Measurements from ENCODE around the gene MRPL20. TPM values are rescaled to one million over a fixed set of nuclear protein-coding genes. Genes with fewer than 3 reads are reported as not detected.

Gene MRPL20
- total and polyA plus RNA-seq, 2 donors (not counting 1 experiment from before 2014, with no cell fraction given): 81.7 to 150 TPM

DNA sequence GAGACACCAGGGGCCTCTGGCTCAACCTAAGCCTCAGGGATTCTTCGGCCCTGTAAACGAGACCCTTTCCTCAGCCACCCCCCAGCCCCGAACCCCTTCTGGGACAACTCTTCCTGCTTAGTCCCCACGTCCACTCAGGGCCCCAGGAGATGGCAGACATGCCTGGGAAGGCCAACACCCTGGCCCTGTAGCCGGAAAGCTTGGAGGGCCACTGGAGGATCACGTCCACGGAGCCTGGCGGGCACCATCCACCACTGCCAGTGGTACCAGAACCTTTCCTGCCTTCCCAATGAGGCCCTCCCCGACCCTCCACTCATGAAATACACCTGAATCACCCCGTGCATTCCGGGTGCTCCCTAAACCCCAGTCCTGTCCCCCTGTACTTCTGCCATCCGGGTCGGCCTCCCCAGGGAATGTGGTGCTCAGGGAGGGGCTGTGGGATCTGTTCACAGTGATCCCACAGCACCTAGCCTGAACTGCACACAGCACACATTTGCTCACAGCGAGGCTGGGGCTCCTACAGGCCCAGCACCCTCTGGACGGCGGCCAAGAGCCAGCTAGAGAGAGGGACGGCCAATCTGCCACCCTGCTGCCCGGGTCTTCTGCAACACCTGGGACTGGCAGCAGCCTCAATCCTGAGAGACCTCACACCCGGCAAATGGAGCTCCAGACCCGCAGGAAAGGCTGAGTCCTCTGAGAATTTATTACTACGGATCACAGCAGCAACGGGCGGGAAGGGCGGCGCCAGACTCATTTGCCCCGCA lies 33.9 kb downstream of the MRPL20 start:
- Histone ChIP-seq H3K27me3 (ENCODE audit: control insufficient read depth, insufficient read depth, low read length) (no peaks in the 10 kb centered on the region), H4K20me1 (ENCODE audit: control insufficient read depth, extremely low read depth, insufficient read depth, low read length) (no peaks in the 10 kb centered on the region), H3K27ac (ENCODE audit: insufficient read depth, low read length) (no peak overlapping the region), H3K9ac (ENCODE audit: insufficient read depth, low read length) (no peak overlapping the region), H3K4me1 (ENCODE audit: control insufficient read depth, extremely low read depth, insufficient read depth, low read length) (peaks cover 15% of the 10 kb centered on the region), H2AFZ (ENCODE audit: low read length) (no peak overlapping the region), H3K79me2 (ENCODE audit: control insufficient read depth, insufficient read depth, low read length) (peaks cover 26% of the 10 kb centered on the region), H3K36me3 (ENCODE audit: control insufficient read depth, insufficient read depth, low read length) (peaks cover 17% of the 10 kb centered on the region), H3K4me3 (replicated peaks in 1 of 4; ENCODE audit: control extremely low read depth in 1 of 4, insufficient read depth in 1 of 4, low read depth in 3 of 4, low read length in 4 of 4) (peak overlapping the region in 2 of 4 experiments; percentile 10 to 72), H3K4me2 (ENCODE audit: extremely low read depth, insufficient read depth, low read length) (peak overlapping the region; percentile 86), H3K9me3 (ENCODE audit: control insufficient read depth, insufficient read depth, low read depth, low read length) (no peaks in the 10 kb centered on the region)
- TF ChIP-seq, protein P1, sequence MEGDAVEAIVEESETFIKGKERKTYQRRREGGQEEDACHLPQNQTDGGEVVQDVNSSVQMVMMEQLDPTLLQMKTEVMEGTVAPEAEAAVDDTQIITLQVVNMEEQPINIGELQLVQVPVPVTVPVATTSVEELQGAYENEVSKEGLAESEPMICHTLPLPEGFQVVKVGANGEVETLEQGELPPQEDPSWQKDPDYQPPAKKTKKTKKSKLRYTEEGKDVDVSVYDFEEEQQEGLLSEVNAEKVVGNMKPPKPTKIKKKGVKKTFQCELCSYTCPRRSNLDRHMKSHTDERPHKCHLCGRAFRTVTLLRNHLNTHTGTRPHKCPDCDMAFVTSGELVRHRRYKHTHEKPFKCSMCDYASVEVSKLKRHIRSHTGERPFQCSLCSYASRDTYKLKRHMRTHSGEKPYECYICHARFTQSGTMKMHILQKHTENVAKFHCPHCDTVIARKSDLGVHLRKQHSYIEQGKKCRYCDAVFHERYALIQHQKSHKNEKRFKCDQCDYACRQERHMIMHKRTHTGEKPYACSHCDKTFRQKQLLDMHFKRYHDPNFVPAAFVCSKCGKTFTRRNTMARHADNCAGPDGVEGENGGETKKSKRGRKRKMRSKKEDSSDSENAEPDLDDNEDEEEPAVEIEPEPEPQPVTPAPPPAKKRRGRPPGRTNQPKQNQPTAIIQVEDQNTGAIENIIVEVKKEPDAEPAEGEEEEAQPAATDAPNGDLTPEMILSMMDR (conservative IDR thresholded peaks at IDR 0.05 in 1 of 2, IDR thresholded peaks at IDR 0.05 in 1 of 2; ENCODE audit: low read depth in 1 of 2, low read length in 2 of 2): no peak
- TF ChIP-seq EZH2 (IDR thresholded peaks at IDR 0.05; ENCODE audit: low read length, missing control alignments): no peak
- no peak for DNase-seq (ENCODE audit: low read depth in 2 of 2)

DNA sequence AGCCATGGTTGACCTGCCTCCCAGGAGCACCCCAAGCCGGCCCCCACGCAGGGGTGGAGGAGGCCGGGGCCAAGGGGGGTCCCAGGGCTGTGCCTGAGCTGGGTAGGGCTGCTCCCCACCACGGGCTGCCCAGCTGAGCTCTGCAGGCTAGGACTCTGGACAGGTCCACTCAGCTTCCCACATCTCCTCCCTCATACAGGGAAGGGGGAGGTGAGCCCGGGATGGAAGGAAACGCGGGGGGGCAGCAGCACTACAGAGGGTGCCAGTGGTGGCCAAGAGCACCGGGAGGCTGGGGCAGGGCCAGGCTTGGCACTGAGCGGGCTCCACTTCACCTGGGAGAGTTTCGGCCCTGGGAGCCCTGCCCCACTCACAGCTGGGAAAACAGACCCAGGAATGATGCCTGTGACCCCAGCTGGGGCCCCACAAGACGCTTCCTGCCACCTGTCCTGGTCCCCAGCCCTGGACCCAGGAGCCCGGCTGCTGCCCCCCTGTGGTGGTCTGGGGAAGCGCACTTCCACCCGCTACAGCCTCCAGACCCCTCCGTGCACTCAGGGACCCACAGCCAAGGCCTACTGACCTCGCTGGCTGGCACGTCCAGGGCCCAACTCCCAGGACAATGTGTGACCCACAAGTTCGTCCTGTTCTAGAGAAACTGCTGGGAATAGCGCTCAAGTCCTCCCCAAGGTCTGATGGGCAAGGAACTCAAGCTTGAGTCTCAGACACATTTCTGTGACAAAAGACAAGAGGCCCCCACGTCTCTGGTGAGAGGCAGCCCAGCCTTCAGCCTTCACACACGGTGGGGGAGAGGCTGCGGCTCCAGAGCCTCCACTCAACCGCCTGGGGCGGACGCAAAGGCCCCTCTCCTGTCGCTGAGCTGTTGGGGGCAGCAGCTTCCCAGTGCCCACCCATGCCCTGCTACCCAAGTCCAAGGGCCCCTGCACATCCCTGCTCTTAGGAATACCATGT lies 35.1 kb downstream of the MRPL20 start:
- TF ChIP-seq, protein P1 (conservative IDR thresholded peaks at IDR 0.05 in 1 of 2, IDR thresholded peaks at IDR 0.05 in 1 of 2; ENCODE audit: low read depth in 1 of 2, low read length in 2 of 2): peak; percentile 82 to 84
- no peak for TF ChIP-seq EZH2 (IDR thresholded peaks at IDR 0.05; ENCODE audit: low read length, missing control alignments)
- Histone ChIP-seq H3K27me3 (ENCODE audit: control insufficient read depth, insufficient read depth, low read length) (no peaks in the 10 kb centered on the region), H3K9ac (ENCODE audit: insufficient read depth, low read length) (no peak overlapping the region), H3K36me3 (ENCODE audit: control insufficient read depth, insufficient read depth, low read length) (peaks cover 17% of the 10 kb centered on the region), H4K20me1 (ENCODE audit: control insufficient read depth, extremely low read depth, insufficient read depth, low read length) (no peaks in the 10 kb centered on the region), H3K4me3 (replicated peaks in 1 of 4; ENCODE audit: control extremely low read depth in 1 of 4, insufficient read depth in 1 of 4, low read depth in 3 of 4, low read length in 4 of 4) (no peak overlapping the region), H3K79me2 (ENCODE audit: control insufficient read depth, insufficient read depth, low read length) (peaks cover 26% of the 10 kb centered on the region), H2AFZ (ENCODE audit: low read length) (no peak overlapping the region), H3K4me2 (ENCODE audit: extremely low read depth, insufficient read depth, low read length) (peak overlapping the region; percentile 54), H3K4me1 (ENCODE audit: control insufficient read depth, extremely low read depth, insufficient read depth, low read length) (peaks cover 15% of the 10 kb centered on the region), H3K9me3 (ENCODE audit: control insufficient read depth, insufficient read depth, low read depth, low read length) (peaks cover 3% of the 10 kb centered on the region), H3K27ac (ENCODE audit: insufficient read depth, low read length) (peak overlapping the region; percentile 28)
- DNase-seq (ENCODE audit: low read depth in 2 of 2): peak; percentile 25 to 55

DNA sequence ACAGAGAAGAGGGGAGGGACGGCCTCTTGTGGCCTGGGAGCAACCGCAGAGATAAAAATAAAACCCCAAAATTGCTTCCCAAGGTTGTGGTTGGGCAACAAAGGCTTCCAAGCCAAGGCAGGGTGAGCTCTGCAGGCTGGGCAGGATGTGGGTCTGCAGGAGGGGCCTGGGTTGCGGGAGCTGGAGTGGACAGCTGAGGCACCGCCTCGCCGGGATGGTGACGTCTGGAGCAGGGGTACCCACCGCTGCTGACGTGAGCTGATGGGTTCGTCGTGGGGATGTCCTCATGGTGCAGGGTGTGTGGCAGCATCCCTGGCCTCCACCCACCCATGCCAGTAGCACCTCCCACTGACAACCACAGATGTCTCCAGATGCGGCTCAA lies 35.7 kb downstream of the MRPL20 start:
- Histone ChIP-seq H3K4me2 (ENCODE audit: extremely low read depth, insufficient read depth, low read length) (no peak overlapping the region), H3K9me3 (ENCODE audit: control insufficient read depth, insufficient read depth, low read depth, low read length) (peaks cover 4% of the 10 kb centered on the region), H3K4me3 (replicated peaks in 1 of 4; ENCODE audit: control extremely low read depth in 1 of 4, insufficient read depth in 1 of 4, low read depth in 3 of 4, low read length in 4 of 4) (no peak overlapping the region), H3K4me1 (ENCODE audit: control insufficient read depth, extremely low read depth, insufficient read depth, low read length) (peaks cover 15% of the 10 kb centered on the region), H3K9ac (ENCODE audit: insufficient read depth, low read length) (no peak overlapping the region), H2AFZ (ENCODE audit: low read length) (no peak overlapping the region), H4K20me1 (ENCODE audit: control insufficient read depth, extremely low read depth, insufficient read depth, low read length) (no peaks in the 10 kb centered on the region), H3K27me3 (ENCODE audit: control insufficient read depth, insufficient read depth, low read length) (no peaks in the 10 kb centered on the region), H3K36me3 (ENCODE audit: control insufficient read depth, insufficient read depth, low read length) (peaks cover 13% of the 10 kb centered on the region), H3K79me2 (ENCODE audit: control insufficient read depth, insufficient read depth, low read length) (peaks cover 26% of the 10 kb centered on the region), H3K27ac (ENCODE audit: insufficient read depth, low read length) (peak overlapping the region; percentile 28)
- no peak for DNase-seq (ENCODE audit: low read depth in 2 of 2)
- no peak for TF ChIP-seq EZH2 (IDR thresholded peaks at IDR 0.05; ENCODE audit: low read length, missing control alignments)
- TF ChIP-seq, protein P1 (conservative IDR thresholded peaks at IDR 0.05 in 1 of 2, IDR thresholded peaks at IDR 0.05 in 1 of 2; ENCODE audit: low read depth in 1 of 2, low read length in 2 of 2): no peak

Data from fibroblast of lung (primary cell).